AG09309 (cell line): ENCODE data around the gene NRCAM.
"Not testable (repeated sequence)": the region's sequence is repeated elsewhere in the genome, so short reads cannot be mapped to it uniquely, and the experiment has no call there.

ENCODE experiments used
- DNase-seq: peaks from one replicate; pipeline ENCODE4 v3.0.0-alpha.2; 2010; ENCODE audit warnings: low read depth
- H3K4me3 ChIP-seq: 2 replicates; pipeline ENCODE4 v1.5.1; 2011; ENCODE audit warnings: mild to moderate bottlenecking, low read depth, low read length, moderate library complexity; ENCODE audit not compliant: control insufficient read depth
- CTCF ChIP-seq: IDR thresholded peaks from 2 replicates; pipeline ENCODE4 v1.5.1; 2011; ENCODE audit warnings: mild to moderate bottlenecking, low read depth, low read length, inconsistent platforms; ENCODE audit not compliant: insufficient read depth, control insufficient read depth; ENCODE audit errors: missing control alignments

The NRCAM gene

GRCh38 chr7:108278776-108279175, 177.5 kb downstream of the NRCAM start:
- DNase-seq, result no peak
- no peak overlapping the region for H3K4me3 ChIP-seq
- TF ChIP-seq CTCF, result no peak

GRCh38 chr7:108278281-108278680, 178.0 kb downstream of the NRCAM start:
- no peak for DNase-seq
- no peak overlapping the region for H3K4me3 ChIP-seq
- no peak for TF ChIP-seq CTCF

GRCh38 chr7:108274447-108274846, 181.8 kb downstream of the NRCAM start:
- H3K4me3 ChIP-seq, DNase-seq: not testable (repeated sequence)

GRCh38 chr7:108272891-108273290, 183.3 kb downstream of the NRCAM start:
- DNase-seq, H3K4me3 ChIP-seq: not testable (repeated sequence)

GRCh38 chr7:108270385-108271015, 185.7 kb downstream of the NRCAM start:
- no peak for TF ChIP-seq CTCF
- DNase-seq, result no peak
- no peak overlapping the region for H3K4me3 ChIP-seq

GRCh38 chr7:108268200-108268820, 187.9 kb downstream of the NRCAM start:
- TF ChIP-seq CTCF, result no peak
- no peak for DNase-seq
- no peak overlapping the region for H3K4me3 ChIP-seq

GRCh38 chr7:108267615-108268014, 188.6 kb downstream of the NRCAM start:
- no peak overlapping the region for H3K4me3 ChIP-seq
- no peak for DNase-seq
- no peak for TF ChIP-seq CTCF

- no peak overlapping the region for H3K4me3 ChIP-seq
- TF ChIP-seq CTCF, result no peak
- DNase-seq, result no peak
Observed at GRCh38 chr7:108266491-108266890, 189.7 kb downstream of the NRCAM start.
